Neutrophil (primary cell): ENCODE data around the gene SUSD4.

Experiments used
- H3K27ac ChIP-seq: fragments of 200-600 bp; sonication (generic); 2 replicates; pipeline ENCODE4 v1.5.1; 2016; ENCODE audit warnings: mild to moderate bottlenecking, moderate library complexity
- H3K27me3 ChIP-seq: fragments of 200-600 bp; sonication (generic); 2 replicates; pipeline ENCODE4 v1.6.0; 2016; ENCODE audit warnings: mild to moderate bottlenecking
- H3K36me3 ChIP-seq: fragments of 200-600 bp; sonication (generic); 2 replicates; pipeline ENCODE4 v1.5.1; 2017
- H3K4me1 ChIP-seq, 2 experiments: fragments of 200-600 bp in 1 of 2; sonication (generic) in 1 of 2; 1 replicate in 1 of 2; 2 replicates in 1 of 2; pipeline versions ENCODE4 v1.5.1 to v1.6.1; 2013 to 2016; ENCODE audit warnings: low read depth in 1 of 2, low read length in 1 of 2, mild to moderate bottlenecking in 1 of 2, moderate library complexity in 1 of 2; ENCODE audit not compliant: control insufficient read depth in 1 of 2, insufficient read depth in 1 of 2
- H3K4me3 ChIP-seq, 2 experiments: fragments of 200-600 bp in 1 of 2; sonication (generic) in 1 of 2; 1 replicate in 1 of 2; 2 replicates in 1 of 2; pipeline ENCODE4 v1.5.1; 2013 to 2016; ENCODE audit warnings: low read depth in 1 of 2, low read length in 1 of 2, mild to moderate bottlenecking in 1 of 2, moderate library complexity in 1 of 2
- H3K9me3 ChIP-seq: fragments of 200-600 bp; sonication (generic); 2 replicates; pipeline ENCODE4 v1.5.1; 2016
- TF ChIP-seq, protein P1 (sequence below): fragments of 200-600 bp; sonication (generic); IDR thresholded peaks from 2 replicates; pipeline ENCODE4 v1.5.1; 2016; ENCODE audit warnings: antibody characterized with exemption

The SUSD4 gene

DNA sequence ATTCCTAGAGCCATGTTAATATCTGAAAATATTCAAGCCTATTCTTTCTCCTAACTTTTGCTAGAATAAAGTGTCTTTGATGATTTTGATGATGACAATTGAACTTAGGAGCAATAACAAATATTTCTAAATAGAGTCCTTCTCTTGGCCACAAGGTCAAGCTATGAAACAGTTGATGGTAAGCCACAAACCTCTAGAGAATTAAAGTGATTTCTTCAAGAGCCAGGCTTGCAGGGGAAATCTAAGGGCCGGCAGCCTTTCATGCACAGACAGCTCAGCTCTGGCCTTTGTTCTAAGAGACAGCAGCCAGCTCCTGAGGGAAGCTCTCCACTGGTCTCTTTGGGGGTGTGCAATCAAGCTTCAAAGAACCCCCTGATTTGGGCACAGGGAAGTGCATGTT, 59.0 kb downstream of the SUSD4 start:
- H3K9me3 ChIP-seq: peaks cover 6% of the 10 kb centered on the region
- no peaks in the 10 kb centered on the region for H3K36me3 ChIP-seq
- H3K4me1 ChIP-seq: no peaks in the 10 kb centered on the region
- TF ChIP-seq, protein P1, sequence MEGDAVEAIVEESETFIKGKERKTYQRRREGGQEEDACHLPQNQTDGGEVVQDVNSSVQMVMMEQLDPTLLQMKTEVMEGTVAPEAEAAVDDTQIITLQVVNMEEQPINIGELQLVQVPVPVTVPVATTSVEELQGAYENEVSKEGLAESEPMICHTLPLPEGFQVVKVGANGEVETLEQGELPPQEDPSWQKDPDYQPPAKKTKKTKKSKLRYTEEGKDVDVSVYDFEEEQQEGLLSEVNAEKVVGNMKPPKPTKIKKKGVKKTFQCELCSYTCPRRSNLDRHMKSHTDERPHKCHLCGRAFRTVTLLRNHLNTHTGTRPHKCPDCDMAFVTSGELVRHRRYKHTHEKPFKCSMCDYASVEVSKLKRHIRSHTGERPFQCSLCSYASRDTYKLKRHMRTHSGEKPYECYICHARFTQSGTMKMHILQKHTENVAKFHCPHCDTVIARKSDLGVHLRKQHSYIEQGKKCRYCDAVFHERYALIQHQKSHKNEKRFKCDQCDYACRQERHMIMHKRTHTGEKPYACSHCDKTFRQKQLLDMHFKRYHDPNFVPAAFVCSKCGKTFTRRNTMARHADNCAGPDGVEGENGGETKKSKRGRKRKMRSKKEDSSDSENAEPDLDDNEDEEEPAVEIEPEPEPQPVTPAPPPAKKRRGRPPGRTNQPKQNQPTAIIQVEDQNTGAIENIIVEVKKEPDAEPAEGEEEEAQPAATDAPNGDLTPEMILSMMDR: no peak
- H3K27me3 ChIP-seq: no peaks in the 10 kb centered on the region
- no peak overlapping the region for H3K27ac ChIP-seq
- no peak overlapping the region for H3K4me3 ChIP-seq

DNA sequence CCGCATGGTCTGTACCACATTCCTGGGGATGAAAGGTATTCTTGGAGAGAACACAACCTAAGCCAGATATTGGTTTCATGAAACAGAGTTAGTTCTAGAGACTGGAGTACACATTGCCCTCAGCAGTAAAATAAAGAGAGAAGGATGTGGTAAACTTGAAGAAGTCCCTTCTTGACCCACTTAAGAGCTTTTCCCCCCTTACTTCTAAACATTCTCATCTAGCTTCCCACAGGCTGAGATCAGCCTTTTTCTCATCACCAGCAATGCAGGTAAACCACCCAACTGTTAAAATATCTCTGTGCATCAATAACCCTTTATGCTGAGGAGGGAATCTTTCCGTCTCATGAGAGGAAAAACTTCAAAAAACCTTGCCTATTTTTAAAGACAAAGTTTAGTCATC, 62.6 kb downstream of the SUSD4 start:
- no peaks in the 10 kb centered on the region for H3K36me3 ChIP-seq
- no peak overlapping the region for H3K27ac ChIP-seq
- peaks cover 6% of the 10 kb centered on the region for H3K9me3 ChIP-seq
- H3K27me3 ChIP-seq: no peaks in the 10 kb centered on the region
- H3K4me1 ChIP-seq: no peaks in the 10 kb centered on the region
- no peak overlapping the region for H3K4me3 ChIP-seq
- TF ChIP-seq, protein P1: no peak

DNA sequence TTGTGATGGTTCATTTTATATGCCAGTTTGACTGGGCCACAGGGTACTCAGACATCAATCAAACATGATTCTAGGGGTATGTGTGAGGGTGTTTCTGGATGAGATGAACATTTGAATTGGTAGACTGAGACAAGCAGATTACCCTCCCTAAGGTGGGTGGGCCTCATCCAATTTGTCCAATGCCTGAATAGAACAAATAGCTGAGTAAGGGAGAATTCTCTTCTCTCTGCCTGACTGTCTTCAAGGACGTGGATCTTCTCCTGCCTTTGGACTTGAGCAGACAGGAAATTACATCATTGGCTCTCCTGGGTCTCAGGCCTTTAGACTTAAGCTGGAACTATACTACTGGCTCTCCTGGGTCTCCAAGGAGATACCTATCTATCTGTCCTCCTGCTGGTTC, 64.4 kb downstream of the SUSD4 start:
- no peak overlapping the region for H3K27ac ChIP-seq
- no peaks in the 10 kb centered on the region for H3K36me3 ChIP-seq
- no peak overlapping the region for H3K4me3 ChIP-seq
- TF ChIP-seq, protein P1: no peak
- H3K9me3 ChIP-seq: peaks cover 6% of the 10 kb centered on the region
- H3K4me1 ChIP-seq: no peaks in the 10 kb centered on the region
- H3K27me3 ChIP-seq: no peaks in the 10 kb centered on the region

DNA sequence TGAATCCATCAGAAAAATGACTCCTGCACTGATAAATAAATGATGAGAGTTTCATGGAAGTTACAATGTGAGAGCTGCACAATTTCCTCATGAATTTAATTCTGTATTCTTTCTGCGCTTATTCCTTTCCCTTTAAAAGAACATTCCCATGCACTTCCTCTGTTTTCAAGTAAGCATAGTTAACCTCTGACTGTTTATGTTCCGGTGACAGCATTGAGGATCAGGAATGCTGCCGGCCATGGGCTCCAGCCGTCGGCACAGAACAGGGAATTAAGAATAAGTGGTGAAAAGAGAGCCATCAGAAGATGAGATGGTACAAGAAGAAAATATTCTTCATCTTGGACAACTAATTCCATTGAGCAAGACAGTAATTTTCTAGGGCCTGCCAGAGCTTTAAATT, 65.3 kb downstream of the SUSD4 start:
- H3K27me3 ChIP-seq: no peaks in the 10 kb centered on the region

DNA sequence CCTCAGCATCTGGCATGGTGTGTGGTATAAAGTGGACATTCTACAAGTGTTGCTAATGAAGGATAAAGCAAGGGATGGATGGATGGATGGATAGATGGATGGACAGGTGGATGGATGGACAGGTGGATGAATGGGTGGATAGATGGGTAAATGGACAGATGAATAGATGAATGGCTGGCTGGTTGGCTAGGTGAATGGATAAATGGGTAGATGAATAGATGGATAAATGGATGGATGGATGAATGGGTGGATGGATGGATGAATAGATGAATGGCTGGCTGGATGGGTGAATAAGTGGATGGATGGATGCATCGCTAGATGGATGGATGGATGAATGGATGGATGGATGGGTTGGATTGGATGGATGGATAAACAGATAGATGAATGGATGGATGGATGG, 66.2 kb downstream of the SUSD4 start:
- Histone ChIP-seq H3K27me3 (peaks cover 6% of the 10 kb centered on the region), H3K36me3 (no peaks in the 10 kb centered on the region), H3K27ac (no peak overlapping the region), H3K4me3 (no peak overlapping the region), H3K4me1 (no peaks in the 10 kb centered on the region), H3K9me3 (no peaks in the 10 kb centered on the region)
- TF ChIP-seq, protein P1: no peak

More for the DNA sequence above, 65.3 kb downstream of the SUSD4 start:
- H3K27ac ChIP-seq: no peak overlapping the region
- no peak overlapping the region for H3K4me3 ChIP-seq
- no peaks in the 10 kb centered on the region for H3K4me1 ChIP-seq
- TF ChIP-seq, protein P1: no peak
- H3K36me3 ChIP-seq: no peaks in the 10 kb centered on the region
- no peaks in the 10 kb centered on the region for H3K9me3 ChIP-seq

DNA sequence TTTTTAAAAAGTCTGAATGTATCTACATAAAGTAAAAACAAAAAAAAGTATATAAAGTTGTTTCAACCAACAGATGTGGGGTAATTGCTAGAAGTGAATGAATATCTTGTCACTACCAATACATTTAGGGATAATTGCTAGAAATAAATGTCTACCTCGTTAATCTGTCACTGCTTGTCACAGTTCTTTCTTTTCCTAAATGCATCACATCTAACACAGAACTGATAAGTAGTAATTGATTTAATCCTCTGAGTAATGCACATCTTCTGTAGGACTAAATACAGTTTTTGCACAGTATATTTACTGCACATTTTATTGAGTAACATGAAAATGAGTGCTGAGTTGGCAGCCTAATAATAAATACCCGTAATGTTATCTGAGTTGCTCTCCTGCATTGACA, 72.2 kb downstream of the SUSD4 start:
- H3K9me3 ChIP-seq: no peaks in the 10 kb centered on the region
- no peak overlapping the region for H3K4me3 ChIP-seq
- TF ChIP-seq, protein P1: no peak
- peaks cover 6% of the 10 kb centered on the region for H3K27me3 ChIP-seq
- H3K4me1 ChIP-seq: no peaks in the 10 kb centered on the region
- no peak overlapping the region for H3K27ac ChIP-seq
- no peaks in the 10 kb centered on the region for H3K36me3 ChIP-seq
